NOMO-1 treated with DMSO at 0.1 percent for 48 hours (cell line): ENCODE data around the gene FHOD3.
"Not testable (repeated sequence)": the region's sequence is repeated elsewhere in the genome, so short reads cannot be mapped to it uniquely, and the experiment has no call there.

Experiments used
- DNase-seq: peaks from one replicate; lab custom pipeline; 2025; ENCODE audit not compliant: unreplicated experiment; lab: John Stamatoyannopoulos, UW

FHOD3 gene

DNA sequence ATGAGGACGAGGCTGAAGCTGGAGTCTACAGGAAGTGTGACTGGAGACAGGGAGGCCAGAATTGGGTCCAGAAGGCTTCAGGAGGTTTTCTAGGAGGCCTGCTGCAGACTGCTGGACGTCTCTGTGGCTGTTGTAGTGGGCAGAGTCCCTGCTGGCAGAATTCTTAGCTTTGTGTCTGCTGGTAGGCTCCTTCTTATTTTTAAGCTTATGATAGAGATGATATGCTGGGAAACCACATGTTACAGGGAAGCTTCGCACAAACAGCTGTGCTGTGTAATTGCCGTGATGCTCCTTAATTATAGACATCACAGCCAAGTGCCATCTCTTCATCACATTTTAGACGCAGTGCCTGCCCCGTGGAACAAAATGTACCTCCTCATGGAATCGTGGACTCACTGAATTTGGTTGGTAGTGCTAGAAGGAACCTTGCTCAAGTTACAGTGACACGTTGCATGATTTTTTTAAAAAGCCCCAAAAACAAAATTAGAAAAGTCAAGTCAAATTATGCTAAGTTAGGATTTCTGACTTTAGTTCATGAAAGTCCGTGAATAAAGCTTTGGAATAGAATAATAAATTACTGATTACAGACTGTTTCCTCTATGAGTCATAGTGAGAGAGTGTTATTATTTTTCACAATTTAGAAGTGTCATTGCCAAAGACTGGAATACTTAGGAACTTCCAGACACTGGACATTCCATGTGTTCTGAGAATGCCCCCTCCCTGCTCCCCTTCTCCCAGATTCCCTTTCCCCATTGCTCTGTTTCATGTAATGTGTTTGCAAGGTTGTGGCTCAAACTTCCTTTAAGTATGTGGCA, 144.1 kb downstream of the FHOD3 start:
- DNase-seq, result no peak

DNA sequence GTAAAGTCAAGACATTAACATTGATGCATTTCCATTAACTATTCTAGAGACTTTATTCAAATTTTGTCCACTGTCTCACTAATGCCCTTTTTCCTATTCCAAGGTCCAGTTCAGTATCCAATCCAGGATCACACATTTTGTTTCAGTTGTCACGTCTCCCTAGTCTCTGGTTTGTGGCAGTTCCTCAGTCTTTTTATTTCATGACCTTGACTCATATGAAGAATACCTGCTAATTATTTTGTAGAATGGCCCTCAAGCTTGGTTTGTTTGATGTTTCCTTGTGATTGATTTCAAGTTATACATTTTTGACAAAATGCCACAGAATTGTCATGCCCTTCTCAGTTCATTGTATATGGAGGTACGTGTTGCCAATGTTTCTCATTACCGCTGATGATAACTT, 145.2 kb downstream of the FHOD3 start:
- no peak for DNase-seq

DNA sequence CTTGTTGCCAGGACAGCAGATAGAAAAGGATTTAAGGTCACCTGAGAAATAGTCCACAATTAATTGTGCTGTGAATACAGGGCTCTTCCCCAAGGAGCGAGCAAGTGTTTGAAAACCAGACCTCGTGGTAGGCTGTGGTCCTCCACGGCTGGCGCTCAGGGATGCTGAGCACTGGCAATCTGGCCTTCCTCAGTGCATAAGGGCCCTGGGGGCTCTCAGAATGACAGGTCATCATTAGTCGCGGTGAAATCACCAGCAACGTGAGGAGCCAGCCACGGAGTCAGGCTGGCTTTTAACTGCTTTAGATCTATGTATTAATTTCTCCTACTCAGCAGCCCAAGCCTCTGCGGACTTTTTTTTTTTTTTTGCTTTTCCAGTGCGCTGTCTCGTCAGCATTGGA, 148.5 kb downstream of the FHOD3 start:
- DNase-seq, result no peak

GRCh38 chr18:36448384-36449290, 151.1 kb downstream of the FHOD3 start:
- DNase-seq, result no peak

DNA sequence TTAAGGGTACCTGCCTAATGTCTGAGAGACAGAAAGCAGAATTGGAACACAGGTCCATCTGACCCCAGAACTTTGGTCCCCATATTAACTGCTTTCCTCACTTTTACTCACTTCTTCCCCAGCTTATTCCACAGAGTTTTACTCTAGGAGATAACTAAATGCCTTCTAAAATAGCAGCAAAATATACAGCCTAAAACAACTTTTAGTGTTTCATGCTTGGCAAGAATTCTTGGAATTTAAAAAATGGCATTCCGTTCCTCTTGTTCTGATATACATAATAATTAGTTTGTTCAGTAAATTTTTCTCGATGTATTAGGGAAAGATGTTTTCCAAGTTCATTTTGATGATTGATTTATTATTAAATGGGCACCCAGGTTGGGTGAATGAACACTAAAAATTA, 151.9 kb downstream of the FHOD3 start:
- no peak for DNase-seq

DNA sequence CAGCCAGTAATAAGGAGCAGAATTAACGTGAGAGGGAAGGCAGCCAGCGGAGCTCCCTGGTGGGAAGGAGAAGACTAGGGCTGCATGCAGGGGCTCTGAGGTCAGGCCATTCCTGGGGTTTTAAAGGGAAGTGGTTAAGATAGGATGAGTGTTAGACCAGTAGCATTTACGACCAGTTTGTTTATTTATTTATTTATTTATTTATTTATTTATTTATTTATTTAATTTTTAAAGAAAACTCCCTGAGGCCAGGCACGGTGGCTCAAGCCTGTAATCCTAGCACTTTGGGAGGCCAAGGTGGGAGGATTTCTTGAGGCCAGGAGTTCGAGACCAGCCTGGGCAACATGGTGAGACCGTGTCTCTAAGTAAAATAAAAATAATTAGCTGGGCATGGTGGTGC, 152.8 kb downstream of the FHOD3 start:
- no peak for DNase-seq

- DNase-seq, result no peak
Measured at GRCh38 chr18:36451454-36452251, 154.1 kb downstream of the FHOD3 start.

- no peak for DNase-seq
Measured at GRCh38 chr18:36454245-36454644, 156.7 kb downstream of the FHOD3 start.

DNA sequence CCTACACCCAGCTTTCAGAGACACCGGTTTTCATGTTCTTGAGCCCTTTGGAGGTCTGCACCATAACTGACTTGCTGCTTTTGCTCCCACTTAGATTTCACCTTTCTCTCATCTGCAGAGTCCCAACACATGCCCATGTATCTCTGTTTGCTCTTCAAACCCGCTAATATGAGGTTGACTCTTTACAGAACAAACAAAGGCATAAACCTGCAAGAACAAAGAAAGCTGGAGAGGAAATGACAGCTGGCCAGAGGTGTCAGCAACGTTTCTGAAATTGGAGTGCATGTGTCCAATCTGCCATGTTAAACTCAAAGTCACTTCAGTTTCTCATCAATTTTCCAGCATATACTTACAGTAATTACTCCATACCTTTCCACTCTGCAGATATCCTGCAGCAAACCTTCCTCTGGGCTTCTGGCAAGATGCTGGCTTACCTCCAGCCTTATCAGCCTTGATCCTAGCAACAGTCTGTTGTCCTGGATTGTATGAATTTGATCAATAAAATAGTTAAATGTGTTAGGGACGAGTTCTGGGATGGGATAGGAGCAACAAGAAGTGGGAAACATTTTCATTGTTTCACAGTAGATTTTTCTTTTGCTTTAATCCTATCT, 157.4 kb downstream of the FHOD3 start:
- no peak for DNase-seq

- no peak for DNase-seq
Measured at GRCh38 chr18:36455931-36456330, 158.4 kb downstream of the FHOD3 start.

DNA sequence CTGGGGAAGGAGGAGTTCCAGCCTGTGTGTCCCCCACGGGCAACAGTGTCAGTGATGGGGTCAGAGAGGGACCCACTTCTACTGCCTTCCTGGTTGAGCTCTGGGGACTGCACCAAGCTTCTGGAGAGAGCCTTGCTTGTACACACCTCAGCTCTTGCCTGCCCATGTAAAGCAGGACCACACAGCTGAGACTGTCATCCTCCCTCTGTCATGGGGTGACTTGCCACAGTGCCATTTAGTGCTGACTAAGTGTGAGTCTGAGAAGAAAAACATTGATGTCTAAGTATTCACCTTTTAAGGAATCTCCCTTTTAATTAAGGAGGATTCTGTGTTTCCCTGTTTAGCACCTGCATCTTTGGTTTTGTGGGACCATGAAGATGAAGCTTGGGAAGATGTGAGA, 159.1 kb downstream of the FHOD3 start:
- DNase-seq, result no peak

DNA sequence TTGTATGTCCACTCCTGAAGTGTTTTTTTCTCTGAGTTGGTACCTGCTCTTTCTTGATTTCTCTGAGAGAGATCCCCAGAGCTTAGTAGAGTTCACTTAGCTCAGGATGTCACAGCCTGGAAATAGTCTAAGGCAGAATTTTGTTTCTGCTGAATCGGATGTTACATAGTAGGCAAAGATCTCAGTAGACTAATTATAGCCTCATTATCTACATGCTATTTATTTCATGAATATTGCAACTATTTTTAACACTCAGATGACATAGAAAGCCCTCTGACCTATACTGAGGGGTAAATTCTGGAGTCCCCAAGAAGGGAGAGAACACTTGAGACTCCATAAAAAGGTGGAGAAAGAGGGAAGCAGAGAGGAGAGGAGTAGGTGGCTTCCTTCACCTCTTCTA, 160.2 kb downstream of the FHOD3 start:
- no peak for DNase-seq

DNA sequence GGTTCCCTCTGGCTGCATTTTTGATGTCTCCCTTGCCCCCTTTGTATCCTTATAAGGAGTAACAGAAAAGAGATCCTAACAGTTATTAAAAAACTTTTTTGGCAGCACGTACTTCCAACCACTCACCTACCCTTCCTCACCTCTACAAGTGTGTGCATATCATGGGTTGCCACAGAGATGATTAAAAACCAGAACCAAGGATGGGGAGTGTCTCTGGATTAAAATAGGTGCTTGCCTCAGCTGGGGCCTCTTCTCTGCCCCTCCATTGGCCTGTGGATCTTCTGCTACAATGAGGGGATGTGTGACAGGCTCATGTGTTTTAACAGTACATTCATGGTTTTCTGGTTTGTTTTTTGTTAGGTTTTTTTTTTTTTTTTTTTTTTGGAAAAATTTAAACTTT, 160.8 kb downstream of the FHOD3 start:
- DNase-seq, result no peak

DNA sequence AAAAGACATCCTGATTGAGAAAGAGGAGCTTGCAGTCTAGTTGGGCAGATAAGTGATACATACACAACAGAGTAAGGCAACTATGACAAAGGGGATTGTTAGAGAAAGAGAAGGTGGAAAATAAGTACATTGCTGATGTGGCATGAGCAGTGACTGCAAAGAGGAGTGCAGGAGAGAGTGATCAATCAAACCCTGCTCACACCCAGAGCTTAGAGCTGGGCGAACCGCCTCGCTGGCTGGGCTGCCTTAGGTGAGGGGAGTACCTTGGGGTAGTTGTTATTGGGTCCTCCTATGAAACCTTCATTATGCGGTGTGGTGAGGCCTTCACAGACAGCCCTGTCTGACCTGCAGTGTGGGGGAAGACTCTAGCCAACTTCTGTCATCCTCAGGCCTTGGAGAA, 161.7 kb downstream of the FHOD3 start:
- DNase-seq, result peak; percentile 19

DNA sequence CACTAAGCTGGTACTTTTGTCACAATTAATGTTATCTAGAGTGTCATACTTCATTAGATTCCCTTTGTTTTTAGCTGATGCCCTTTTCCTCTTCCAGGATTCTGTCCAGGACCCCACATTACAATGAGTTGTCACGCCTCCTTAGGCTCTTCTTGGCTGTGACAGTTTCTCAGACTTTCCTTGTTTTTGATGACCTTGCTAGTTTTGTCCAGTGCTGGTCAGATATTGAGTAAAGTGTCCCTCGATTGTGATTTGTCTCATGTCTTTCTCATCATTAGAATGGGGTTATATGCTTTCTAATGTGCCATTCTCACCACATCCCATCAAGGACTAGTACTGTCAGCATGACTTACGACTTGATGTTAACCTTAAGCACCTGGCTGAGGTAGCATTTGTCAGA, 162.3 kb downstream of the FHOD3 start:
- DNase-seq, result no peak

GRCh38 chr18:36460324-36460850, 162.9 kb downstream of the FHOD3 start:
- DNase-seq, result no peak

GRCh38 chr18:36460854-36461253, 163.3 kb downstream of the FHOD3 start:
- no peak for DNase-seq

DNA sequence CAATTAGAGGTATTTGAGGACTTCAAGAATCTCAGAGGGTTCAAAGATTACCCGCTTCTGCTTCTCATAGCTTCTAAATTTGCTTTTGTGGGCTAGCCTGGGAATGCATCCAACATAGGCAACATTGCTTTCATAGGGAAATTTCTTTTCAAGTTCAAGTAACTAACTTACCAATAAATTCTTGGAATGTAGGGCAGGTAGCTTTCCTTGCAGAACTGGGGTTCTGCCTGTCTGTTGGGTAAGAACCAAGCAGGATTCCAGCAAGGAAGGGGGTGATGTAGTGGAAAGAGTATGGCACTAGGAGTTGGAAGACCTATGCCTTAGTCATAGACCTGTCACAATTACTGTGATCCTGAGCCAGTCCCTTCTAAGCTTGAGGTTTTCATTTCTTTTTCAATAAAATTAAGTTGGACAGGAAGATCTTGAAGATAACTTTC, 164.1 kb downstream of the FHOD3 start:
- no peak for DNase-seq

DNA sequence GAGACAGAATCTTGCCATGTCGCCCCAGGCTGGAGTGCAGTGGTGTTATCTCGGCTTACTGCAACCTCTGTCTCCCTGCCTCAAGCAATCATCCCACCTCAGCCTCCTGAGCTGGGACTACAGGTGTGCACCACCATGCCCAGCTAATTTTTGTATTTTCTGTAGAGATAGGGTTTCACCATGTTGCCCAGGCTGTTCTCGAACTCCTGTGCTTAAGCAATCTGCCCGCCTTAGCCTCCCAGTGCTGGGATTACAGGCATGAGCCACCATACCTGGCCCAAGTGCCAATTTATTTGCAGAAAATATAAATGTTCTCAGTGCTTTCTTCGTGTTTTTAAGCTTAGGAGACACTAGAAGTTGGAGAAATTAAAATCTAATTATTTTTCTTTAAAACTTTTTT, 166.0 kb downstream of the FHOD3 start:
- DNase-seq, result not testable (repeated sequence)

DNA sequence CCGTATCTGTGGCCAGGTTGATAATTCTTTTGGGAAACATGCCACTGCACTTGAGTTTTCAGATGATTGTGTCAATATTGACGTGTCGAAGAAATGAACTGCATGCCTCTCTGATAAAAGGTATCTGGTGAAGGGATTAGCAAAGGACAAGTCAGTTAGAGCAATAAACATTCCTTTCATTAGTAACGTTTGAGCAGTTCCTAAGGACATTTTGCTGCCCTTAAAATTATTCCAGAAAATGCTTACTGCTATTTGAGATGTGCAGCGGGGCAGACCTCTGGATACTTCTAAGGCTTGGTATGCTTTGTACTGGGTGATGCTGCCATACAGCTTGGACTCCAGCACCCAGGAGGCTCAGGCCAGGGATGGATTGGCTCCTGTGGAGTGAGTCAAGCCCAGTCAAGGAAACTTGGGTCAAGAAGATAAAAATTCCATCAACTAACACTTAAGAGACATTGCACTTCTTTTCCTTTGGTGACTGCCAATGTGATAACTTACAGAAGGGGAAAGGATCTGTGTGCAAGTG, 166.7 kb downstream of the FHOD3 start:
- DNase-seq, result no peak
